Stimulated activated CD4-positive, alpha-beta T cell treated with anti-CD3 and anti-CD28 coated beads, Interleukin-4, amount 100 ng/mL, for 1 hour (primary cell): ENCODE measurements around the gene EMILIN2.

ENCODE experiments used
- DNase-seq: peaks from one replicate; pipeline ENCODE4 v3.0.0-alpha.2; 2020

EMILIN2 gene

GRCh38 chr18:2917259-2918047 lies 70.6 kb downstream of the EMILIN2 start:
- no peak for DNase-seq

GRCh38 chr18:2918761-2919550 lies 72.2 kb downstream of the EMILIN2 start:
- no peak for DNase-seq

- DNase-seq: no peak
Measured at GRCh38 chr18:2919600-2919999, 72.8 kb downstream of the EMILIN2 start.

GRCh38 chr18:2920027-2920426 lies 73.2 kb downstream of the EMILIN2 start:
- no peak for DNase-seq

GRCh38 chr18:2920546-2921343 lies 73.9 kb downstream of the EMILIN2 start:
- no peak for DNase-seq

- DNase-seq: no peak
Measured at GRCh38 chr18:2921778-2922177, 75.0 kb downstream of the EMILIN2 start.

- DNase-seq: no peak
Measured at GRCh38 chr18:2923464-2923863, 76.7 kb downstream of the EMILIN2 start.

- no peak for DNase-seq
Measured at GRCh38 chr18:2924920-2925319, 78.1 kb downstream of the EMILIN2 start.

- no peak for DNase-seq
Measured at GRCh38 chr18:2926528-2926927, 79.7 kb downstream of the EMILIN2 start.

- no peak for DNase-seq
Measured at GRCh38 chr18:2927745-2928144, 80.9 kb downstream of the EMILIN2 start.

GRCh38 chr18:2932247-2933181 lies 85.7 kb downstream of the EMILIN2 start:
- DNase-seq: no peak

- no peak for DNase-seq
Measured at GRCh38 chr18:2933995-2934394, 87.2 kb downstream of the EMILIN2 start.

GRCh38 chr18:2935438-2936192 lies 88.8 kb downstream of the EMILIN2 start:
- DNase-seq: no peak

- DNase-seq: no peak
Measured at GRCh38 chr18:2939317-2939716, 92.5 kb downstream of the EMILIN2 start.

- no peak for DNase-seq
Measured at GRCh38 chr18:2948038-2948437, 101.2 kb downstream of the EMILIN2 start.

- no peak for DNase-seq
Measured at GRCh38 chr18:2952605-2953004, 105.8 kb downstream of the EMILIN2 start.

GRCh38 chr18:2953935-2954653 lies 107.3 kb downstream of the EMILIN2 start:
- DNase-seq: no peak

- DNase-seq: no peak
Measured at GRCh38 chr18:2954869-2955645, 108.3 kb downstream of the EMILIN2 start.

- DNase-seq: no peak
Measured at GRCh38 chr18:2956056-2956455, 109.2 kb downstream of the EMILIN2 start.

- DNase-seq: no peak
Measured at GRCh38 chr18:2958819-2959298, 112.1 kb downstream of the EMILIN2 start.
